ENCODE data around the gene RAB29.

RAB29 gene

GRCh38 chr1:205794011-205794730 lies 18.9 kb upstream of the RAB29 start:
- DNase-seq = peak in 1 of 5 experiments; percentile 91

- no peak for DNase-seq
Observed at GRCh38 chr1:205792961-205793673, 17.8 kb upstream of the RAB29 start.

GRCh38 chr1:205792481-205792881 lies 17.2 kb upstream of the RAB29 start:
- peak in 1 of 5 experiments; percentile 38 for DNase-seq

- DNase-seq = peak in 4 of 5 experiments; percentile 23 to 75 (median 38)
Observed at GRCh38 chr1:205791568-205792180, 16.4 kb upstream of the RAB29 start.

GRCh38 chr1:205787287-205787916 lies 12.1 kb upstream of the RAB29 start:
- no peak for DNase-seq

GRCh38 chr1:205786601-205787000 lies 11.3 kb upstream of the RAB29 start:
- no peak for DNase-seq

GRCh38 chr1:205785446-205785845 lies 10.2 kb upstream of the RAB29 start:
- DNase-seq = no peak

GRCh38 chr1:205783904-205784303 lies 8.6 kb upstream of the RAB29 start:
- DNase-seq = no peak

- DNase-seq = no peak
Observed at GRCh38 chr1:205783433-205783795, 8.1 kb upstream of the RAB29 start.

GRCh38 chr1:205782627-205783432 lies 7.5 kb upstream of the RAB29 start:
- DNase-seq = peak in 1 of 5 experiments; percentile 84

GRCh38 chr1:205780335-205780734 lies 5.1 kb upstream of the RAB29 start:
- no peak for DNase-seq

- DNase-seq = no peak
Observed at GRCh38 chr1:205777994-205778393, 2.7 kb upstream of the RAB29 start.

GRCh38 chr1:205775717-205776056 lies 405 bp upstream of the RAB29 start:
- no peak for DNase-seq

GRCh38 chr1:205774198-205775014 lies 876 bp downstream of the RAB29 start:
- DNase-seq = peak; percentile 15 to 69 (median 45)

GRCh38 chr1:205772607-205773032 lies 2.7 kb downstream of the RAB29 start:
- peak in 1 of 5 experiments; percentile 28 for DNase-seq

GRCh38 chr1:205770618-205771017 lies 4.7 kb downstream of the RAB29 start:
- DNase-seq = no peak

- DNase-seq = no peak
Observed at GRCh38 chr1:205769641-205770365, 5.5 kb downstream of the RAB29 start.

GRCh38 chr1:205767248-205767647 lies 8.0 kb downstream of the RAB29 start:
- no peak for DNase-seq

- DNase-seq = no peak
Observed at GRCh38 chr1:205766570-205766969, 8.7 kb downstream of the RAB29 start.

- DNase-seq = no peak
Observed at GRCh38 chr1:205766038-205766437, 9.2 kb downstream of the RAB29 start.

GRCh38 chr1:205764578-205764977 lies 10.7 kb downstream of the RAB29 start:
- no peak for DNase-seq
